Stomach (tissue), 4 donors: ENCODE results near the gene ZNF689.

Experiments used
- POLR2AphosphoS5 ChIP-seq, 3 donors: sonication (generic); formaldehyde crosslinking; IDR thresholded peaks; one replicate each; pipeline ENCODE4 v1.6.1; 2016; ENCODE audit warnings: antibody characterized with exemption in 3 of 3
- TF ChIP-seq, protein P1 (sequence below), 7 experiments: fragments of 450-650 bp in 4 of 7; fragments of 200-600 bp in 3 of 7; sonication (generic) in 3 of 7; IDR thresholded peaks; one replicate each; pipeline ENCODE4 v1.5.1; 2016 to 2019; ENCODE audit warnings: antibody characterized with exemption in 7 of 7, control low read depth in 2 of 7, mild to moderate bottlenecking in 1 of 7

DNA sequence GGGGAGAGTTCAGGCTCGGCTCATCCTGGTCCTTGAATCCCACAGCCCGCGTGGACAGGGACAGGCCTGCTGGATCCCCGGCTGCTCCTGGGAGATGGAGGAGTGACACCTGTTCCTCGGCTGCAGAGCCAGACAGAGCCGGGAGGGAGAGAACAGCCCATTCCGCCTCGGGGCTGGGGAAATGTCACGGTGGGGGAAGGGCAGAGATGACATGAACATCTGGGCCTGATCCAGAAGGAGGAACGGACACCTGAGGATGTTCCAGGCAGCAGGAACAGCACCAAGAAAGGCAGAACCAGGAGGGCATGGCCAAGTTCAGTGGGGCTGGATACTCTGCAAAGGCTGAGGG, 54.1 kb downstream of the ZNF689 start:
- TF ChIP-seq, protein P1, sequence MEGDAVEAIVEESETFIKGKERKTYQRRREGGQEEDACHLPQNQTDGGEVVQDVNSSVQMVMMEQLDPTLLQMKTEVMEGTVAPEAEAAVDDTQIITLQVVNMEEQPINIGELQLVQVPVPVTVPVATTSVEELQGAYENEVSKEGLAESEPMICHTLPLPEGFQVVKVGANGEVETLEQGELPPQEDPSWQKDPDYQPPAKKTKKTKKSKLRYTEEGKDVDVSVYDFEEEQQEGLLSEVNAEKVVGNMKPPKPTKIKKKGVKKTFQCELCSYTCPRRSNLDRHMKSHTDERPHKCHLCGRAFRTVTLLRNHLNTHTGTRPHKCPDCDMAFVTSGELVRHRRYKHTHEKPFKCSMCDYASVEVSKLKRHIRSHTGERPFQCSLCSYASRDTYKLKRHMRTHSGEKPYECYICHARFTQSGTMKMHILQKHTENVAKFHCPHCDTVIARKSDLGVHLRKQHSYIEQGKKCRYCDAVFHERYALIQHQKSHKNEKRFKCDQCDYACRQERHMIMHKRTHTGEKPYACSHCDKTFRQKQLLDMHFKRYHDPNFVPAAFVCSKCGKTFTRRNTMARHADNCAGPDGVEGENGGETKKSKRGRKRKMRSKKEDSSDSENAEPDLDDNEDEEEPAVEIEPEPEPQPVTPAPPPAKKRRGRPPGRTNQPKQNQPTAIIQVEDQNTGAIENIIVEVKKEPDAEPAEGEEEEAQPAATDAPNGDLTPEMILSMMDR (IDR thresholded peaks at IDR 0.05), result no peak
- TF ChIP-seq POLR2AphosphoS5 (IDR thresholded peaks at IDR 0.05), result no peak
